PC-3 (cell line): ENCODE data around the gene KCNG3. TPM values are rescaled to one million over a fixed set of nuclear protein-coding genes. Genes with fewer than 3 reads are reported as not detected.

Experiments used
- ATAC-seq: fragments of 200-7000 bp; cut with Tn5 transposase; 2 replicates; pipeline ENCODE4 v1.9.1; 2020; ENCODE audit warnings: mild to moderate bottlenecking, moderate library complexity
- BruUV-seq: library from RNA; stranded (reverse); fragments of 400-500 nt; replicated peaks from 2 replicates; lab custom pipeline; 2021; lab: Mats Ljungman, UMichigan
- CTCF ChIA-PET: fragments of 300-600 bp; sonication (Branson Sonifier 250); formaldehyde crosslinking; loops from one replicate; lab custom pipeline; 2022; ENCODE audit warnings: antibody characterized with exemption; lab: Charles Lee
- POLR2A ChIA-PET: fragments of 300-600 bp; sonication (Branson Sonifier 250); formaldehyde crosslinking; loops from one replicate; lab custom pipeline; 2022; ENCODE audit warnings: antibody characterized with exemption; ENCODE audit not compliant: unreplicated experiment; lab: Charles Lee
- DNase-seq: peaks from one replicate; pipeline ENCODE4 v3.0.0-alpha.2; 2015
- H2AFZ ChIP-seq: fragments of 300-600 bp; sonication (generic); 2 replicates; pipeline ENCODE4 v1.6.0; 2016; ENCODE audit warnings: antibody characterized with exemption, low read length
- H3F3A ChIP-seq: fragments of 300-600 bp; sonication (generic); one replicate; pipeline ENCODE4 v1.6.0; 2017; ENCODE audit warnings: antibody characterized with exemption, low read length, control low read depth, mild to moderate bottlenecking; ENCODE audit not compliant: unreplicated experiment
- H3K27ac ChIP-seq: fragments of 300-600 bp; sonication (generic); 2 replicates; pipeline ENCODE4 v1.5.1; 2016; ENCODE audit warnings: mild to moderate bottlenecking, low read length
- H3K27me3 ChIP-seq: fragments of 300-600 bp; sonication (generic); 2 replicates; pipeline ENCODE4 v1.6.1; 2016; ENCODE audit warnings: low read length, mixed read lengths
- H3K36me3 ChIP-seq: fragments of 300-600 bp; sonication (generic); 2 replicates; pipeline ENCODE4 v1.6.1; 2016; ENCODE audit warnings: low read depth, mixed run types, low read length, mixed read lengths
- H3K4me1 ChIP-seq: fragments of 300-600 bp; sonication (generic); 2 replicates; pipeline ENCODE4 v1.5.1; 2016; ENCODE audit warnings: low read length; ENCODE audit not compliant: insufficient read depth
- H3K4me2 ChIP-seq: fragments of 300-600 bp; sonication (generic); 2 replicates; pipeline ENCODE4 v1.6.0; 2016; ENCODE audit warnings: low read length
- H3K4me3 ChIP-seq: fragments of 300-600 bp; sonication (generic); 2 replicates; pipeline ENCODE4 v1.5.1; 2016; ENCODE audit warnings: mild to moderate bottlenecking, low read length, mixed read lengths
- H3K79me2 ChIP-seq: fragments of 300-600 bp; sonication (generic); 2 replicates; pipeline ENCODE4 v1.6.1; 2017; ENCODE audit warnings: low read length, mixed read lengths
- H3K9ac ChIP-seq: fragments of 300-600 bp; sonication (generic); 2 replicates; pipeline ENCODE4 v1.6.0; 2016; ENCODE audit warnings: mild to moderate bottlenecking, low read length
- H3K9me2 ChIP-seq: fragments of 300-600 bp; sonication (generic); replicated peaks from 2 replicates; pipeline ENCODE4 v1.6.1; 2016; ENCODE audit warnings: mixed run types, low read length, mixed read lengths
- H3K9me3 ChIP-seq: fragments of 300-600 bp; sonication (generic); 2 replicates; pipeline ENCODE4 v1.6.1; 2016; ENCODE audit warnings: low read length, mixed read lengths
- H4K20me1 ChIP-seq: fragments of 300-600 bp; sonication (generic); 2 replicates; pipeline ENCODE4 v1.6.1; 2016; ENCODE audit warnings: low read length, mixed read lengths
- EZH2 ChIP-seq: fragments of 300-600 bp; sonication (generic); IDR thresholded peaks from one replicate; pipeline ENCODE4 v1.6.1; 2017; ENCODE audit warnings: antibody characterized with exemption, mild to moderate bottlenecking, low read length; ENCODE audit not compliant: unreplicated experiment
- EZH2phosphoT487 ChIP-seq: fragments of 300-600 bp; sonication (generic); IDR thresholded peaks from 2 replicates; pipeline ENCODE4 v1.6.1; 2018; ENCODE audit warnings: mild to moderate bottlenecking, antibody characterized with exemption, low read length, borderline replicate concordance
- intact Hi-C: fragments of 100-400 bp; cut with micrococcal nuclease; formaldehyde crosslinking; loops from 2 replicates; pipeline ENCODE4 v1.9.0; 2023
- total RNA-seq: library from RNA; depleted of rRNA; stranded (reverse); fragments of >200 nt; gene quantifications from 2 replicates; pipeline ENCODE4 v1.2.3, GENCODE V29; 2014
- TF ChIP-seq, protein P1 (sequence below): fragments of 300-600 bp; sonication (generic); conservative IDR thresholded peaks from 2 replicates; pipeline ENCODE4 v1.5.1; 2017; ENCODE audit warnings: antibody characterized with exemption, low read depth, mild to moderate bottlenecking, low read length

Gene KCNG3
- total RNA-seq, 1 experiment from 2014 or later, result 2.4 TPM

DNA sequence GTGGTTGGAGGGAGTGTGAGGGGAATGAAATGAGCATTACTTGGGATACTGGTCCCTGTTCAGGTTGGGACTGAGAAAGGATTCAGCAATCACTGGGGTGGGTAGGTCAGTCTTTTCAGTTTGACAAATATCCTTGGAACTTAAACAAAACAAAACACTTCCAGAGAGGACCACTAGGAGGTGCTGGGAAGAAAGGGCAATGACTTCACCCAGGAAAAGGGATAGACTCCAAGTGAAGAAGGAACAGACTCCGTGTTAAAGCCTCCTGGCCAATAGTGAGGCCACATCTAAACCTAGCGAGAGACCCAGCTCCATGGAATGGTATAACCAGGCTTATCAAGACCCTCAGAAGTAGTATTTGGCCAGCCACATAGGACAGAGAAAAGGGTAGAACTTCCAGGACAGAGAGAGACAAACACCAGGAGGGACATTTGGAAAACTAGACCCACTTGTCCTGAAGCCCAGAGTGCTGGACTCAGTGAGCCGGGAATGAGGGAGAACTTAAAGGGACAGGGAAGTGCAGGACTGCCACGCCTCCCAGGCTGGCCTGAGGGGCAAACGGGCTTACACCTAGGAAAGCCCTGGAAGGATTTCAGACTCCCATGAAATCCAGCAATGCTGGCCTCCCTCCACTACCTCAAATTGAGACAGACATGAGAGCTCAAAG is 19.6 kb upstream of the KCNG3 start:
- no peaks in the 10 kb centered on the region for H3K4me1 ChIP-seq
- H3K9me2 ChIP-seq, result no peaks in the 10 kb centered on the region
- H3K36me3 ChIP-seq, result no peaks in the 10 kb centered on the region
- BruUV-seq, result no TSS peak
- intact Hi-C loops, result loop anchor here (1.0 to 5.0 kb wide), 2 partner anchors 54 to 150 kb away; partner anchors contain the start of gene MTA3
- DNase-seq, result peak; percentile 78
- ATAC-seq, result peak; percentile 43
- H3K4me2 ChIP-seq, result no peak overlapping the region
- H3K27ac ChIP-seq, result no peak overlapping the region
- no peak overlapping the region for H3K4me3 ChIP-seq
- no peak overlapping the region for H3K9ac ChIP-seq
- no peaks in the 10 kb centered on the region for H3F3A ChIP-seq
- no peaks in the 10 kb centered on the region for H3K27me3 ChIP-seq
- H3K79me2 ChIP-seq, result no peaks in the 10 kb centered on the region
- ChIA-PET POLR2A (no interaction called here), CTCF (interaction anchor here (1.2 kb wide), 1 partner anchor 149 kb away, joined by 9 read pairs; no protein-coding TSS in a partner anchor)
- TF ChIP-seq, protein P1, sequence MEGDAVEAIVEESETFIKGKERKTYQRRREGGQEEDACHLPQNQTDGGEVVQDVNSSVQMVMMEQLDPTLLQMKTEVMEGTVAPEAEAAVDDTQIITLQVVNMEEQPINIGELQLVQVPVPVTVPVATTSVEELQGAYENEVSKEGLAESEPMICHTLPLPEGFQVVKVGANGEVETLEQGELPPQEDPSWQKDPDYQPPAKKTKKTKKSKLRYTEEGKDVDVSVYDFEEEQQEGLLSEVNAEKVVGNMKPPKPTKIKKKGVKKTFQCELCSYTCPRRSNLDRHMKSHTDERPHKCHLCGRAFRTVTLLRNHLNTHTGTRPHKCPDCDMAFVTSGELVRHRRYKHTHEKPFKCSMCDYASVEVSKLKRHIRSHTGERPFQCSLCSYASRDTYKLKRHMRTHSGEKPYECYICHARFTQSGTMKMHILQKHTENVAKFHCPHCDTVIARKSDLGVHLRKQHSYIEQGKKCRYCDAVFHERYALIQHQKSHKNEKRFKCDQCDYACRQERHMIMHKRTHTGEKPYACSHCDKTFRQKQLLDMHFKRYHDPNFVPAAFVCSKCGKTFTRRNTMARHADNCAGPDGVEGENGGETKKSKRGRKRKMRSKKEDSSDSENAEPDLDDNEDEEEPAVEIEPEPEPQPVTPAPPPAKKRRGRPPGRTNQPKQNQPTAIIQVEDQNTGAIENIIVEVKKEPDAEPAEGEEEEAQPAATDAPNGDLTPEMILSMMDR, result peak; percentile 80
- no peak for TF ChIP-seq EZH2
- TF ChIP-seq EZH2phosphoT487, result no peak
- no peaks in the 10 kb centered on the region for H3K9me3 ChIP-seq
- no peaks in the 10 kb centered on the region for H4K20me1 ChIP-seq
- peak overlapping the region; percentile 63 for H2AFZ ChIP-seq

DNA sequence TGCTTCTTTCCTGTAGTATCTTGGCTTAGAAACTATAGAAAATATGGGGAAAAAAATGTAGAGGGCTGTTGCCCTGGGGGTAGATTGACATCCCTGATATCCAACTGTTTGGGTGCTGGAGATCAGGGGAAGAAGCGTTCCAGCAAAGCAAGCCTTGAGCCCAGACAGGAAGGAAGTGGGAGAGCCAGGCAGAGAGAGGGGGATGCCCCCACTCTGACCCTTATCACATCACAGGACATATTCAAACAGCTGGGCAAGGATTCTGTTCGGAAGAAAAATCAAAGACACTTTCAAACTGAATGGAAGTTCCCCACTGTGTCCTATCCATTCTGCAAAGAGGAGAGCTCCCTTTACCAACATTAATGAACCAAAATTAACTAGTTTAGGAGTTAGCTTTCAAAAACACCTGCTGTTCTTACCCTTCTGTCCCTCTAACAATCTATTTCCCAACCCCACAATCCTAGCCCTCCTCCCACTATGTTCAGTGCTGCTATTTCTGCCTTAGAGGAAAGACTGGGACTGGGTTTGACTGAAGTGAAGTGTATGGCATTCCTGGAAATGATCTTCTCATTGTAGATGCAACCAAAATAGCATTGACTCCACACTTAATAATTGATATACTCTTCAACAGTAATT is 16.9 kb upstream of the KCNG3 start:
- Histone ChIP-seq H3K27ac (no peak overlapping the region), H3K36me3 (no peaks in the 10 kb centered on the region), H2AFZ (no peak overlapping the region), H3K4me3 (no peak overlapping the region), H3K9ac (no peak overlapping the region), H3K9me2 (no peaks in the 10 kb centered on the region), H3K4me1 (no peaks in the 10 kb centered on the region), H4K20me1 (no peaks in the 10 kb centered on the region), H3K9me3 (no peaks in the 10 kb centered on the region), H3K4me2 (no peak overlapping the region), H3K27me3 (no peaks in the 10 kb centered on the region), H3K79me2 (no peaks in the 10 kb centered on the region), H3F3A (no peaks in the 10 kb centered on the region)
- intact Hi-C loops, result loop anchor here (5.0 kb wide), 1 partner anchor 57 kb away; the partner anchor contains the start of gene MTA3
- TF ChIP-seq EZH2phosphoT487 (no peak), EZH2 (no peak)
- TF ChIP-seq, protein P1, result no peak
- POLR2A ChIA-PET, result no interaction called here
- no TSS peak for BruUV-seq
- DNase-seq (no peak), ATAC-seq (no peak)
- CTCF ChIA-PET, result no interaction called here

DNA sequence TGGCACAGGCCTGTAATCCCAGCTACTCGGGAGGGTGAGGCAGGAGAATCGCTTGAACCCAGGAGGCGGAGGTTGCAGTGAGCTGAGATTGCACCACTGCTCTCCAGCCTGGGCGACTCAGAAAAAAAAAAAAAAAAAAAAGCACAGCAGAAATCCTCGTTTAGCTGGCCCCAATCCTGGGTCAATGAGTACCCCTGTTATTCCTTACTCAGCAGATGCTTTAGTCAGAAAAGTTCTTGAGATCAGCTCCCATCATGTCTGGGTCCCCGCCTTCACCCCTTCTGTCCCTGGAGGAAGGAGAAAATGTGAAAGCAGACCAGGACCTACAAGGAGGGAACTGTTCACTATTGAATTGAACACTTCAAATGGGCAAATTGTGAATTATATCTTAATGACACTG is 16.4 kb upstream of the KCNG3 start:
- Histone ChIP-seq H3F3A (no peaks in the 10 kb centered on the region), H4K20me1 (no peaks in the 10 kb centered on the region), H3K27me3 (no peaks in the 10 kb centered on the region), H3K36me3 (no peaks in the 10 kb centered on the region), H3K9ac (no peak overlapping the region), H3K4me2 (no peak overlapping the region), H3K27ac (no peak overlapping the region), H3K79me2 (no peaks in the 10 kb centered on the region), H3K9me3 (no peaks in the 10 kb centered on the region), H2AFZ (no peak overlapping the region), H3K9me2 (no peaks in the 10 kb centered on the region), H3K4me1 (no peaks in the 10 kb centered on the region), H3K4me3 (no peak overlapping the region)
- intact Hi-C loops, result loop anchor here (5.0 kb wide), 1 partner anchor 57 kb away; the partner anchor contains the start of gene MTA3
- ATAC-seq (no peak), DNase-seq (no peak)
- no TSS peak for BruUV-seq
- POLR2A ChIA-PET, result no interaction called here
- CTCF ChIA-PET, result no interaction called here
- TF ChIP-seq, protein P1, result no peak
- no peak for TF ChIP-seq EZH2
- TF ChIP-seq EZH2phosphoT487, result no peak
